GM18526 (cell line): Measurements from ENCODE around the gene RAB3A.

Source experiments
- POLR2A ChIP-seq: IDR thresholded peaks from 3 replicates; pipeline ENCODE4 v1.6.1; 2011; ENCODE audit not compliant: insufficient read length; ENCODE audit errors: extremely low read depth

Gene RAB3A

GRCh38 chr19:18203863-18204393 is at the start of gene RAB3A:
Gene RAB3A (minus strand): TSS chr19:18204042. CDS start chr19:18202740, 1,302 bp downstream.
- peak; percentile 34 for TF ChIP-seq POLR2A

GRCh38 chr19:18253130-18253529 is 49.3 kb upstream of the RAB3A start:
- no peak for TF ChIP-seq POLR2A

- no peak for TF ChIP-seq POLR2A
Observed at GRCh38 chr19:18252370-18252717, 48.5 kb upstream of the RAB3A start.

- no peak for TF ChIP-seq POLR2A
Observed at GRCh38 chr19:18251587-18252369, 47.9 kb upstream of the RAB3A start.

- TF ChIP-seq POLR2A = no peak
Observed at GRCh38 chr19:18249834-18250233, 46.0 kb upstream of the RAB3A start.

- TF ChIP-seq POLR2A = no peak
Observed at GRCh38 chr19:18245297-18245696, 41.5 kb upstream of the RAB3A start.

GRCh38 chr19:18239303-18239702 is 35.5 kb upstream of the RAB3A start:
- no peak for TF ChIP-seq POLR2A

GRCh38 chr19:18234194-18234593 is 30.4 kb upstream of the RAB3A start:
- no peak for TF ChIP-seq POLR2A

- no peak for TF ChIP-seq POLR2A
Observed at GRCh38 chr19:18233224-18233825, 29.5 kb upstream of the RAB3A start.

GRCh38 chr19:18232540-18233223 is 28.8 kb upstream of the RAB3A start:
- no peak for TF ChIP-seq POLR2A

GRCh38 chr19:18231775-18232174 is 27.9 kb upstream of the RAB3A start:
- no peak for TF ChIP-seq POLR2A

GRCh38 chr19:18230941-18231734 is 27.3 kb upstream of the RAB3A start:
- no peak for TF ChIP-seq POLR2A

- TF ChIP-seq POLR2A = no peak
Observed at GRCh38 chr19:18229915-18230314, 26.1 kb upstream of the RAB3A start.

GRCh38 chr19:18229474-18229873 is 25.6 kb upstream of the RAB3A start:
- TF ChIP-seq POLR2A = no peak

- TF ChIP-seq POLR2A = no peak
Observed at GRCh38 chr19:18227781-18228271, 24.0 kb upstream of the RAB3A start.
